ENCODE data around the gene SPEF2.

The SPEF2 gene

GRCh38 chr5:35741971-35742370 lies 124.3 kb downstream of the SPEF2 start:
- TF ChIP-seq CTCF (IDR thresholded peaks at IDR 0.05; ENCODE audit: insufficient read depth, low read length, missing control alignments): no peak
- DNase-seq (ENCODE audit: low read depth, low spot score): no peak
- CTCF ChIA-PET: no interaction called here
- POLR2A ChIA-PET: no interaction called here
- H3K4me3 ChIP-seq (ENCODE audit: low read depth, low read length): no peak overlapping the region

- no peak for DNase-seq (ENCODE audit: low read depth, low spot score)
- TF ChIP-seq CTCF (IDR thresholded peaks at IDR 0.05; ENCODE audit: insufficient read depth, low read length, missing control alignments): no peak
- ChIA-PET CTCF (interaction anchor here (1.5 kb wide), 1 partner anchor 33 kb away, joined by 6 read pairs; no protein-coding TSS in a partner anchor), POLR2A (no interaction called here)
- H3K4me3 ChIP-seq (ENCODE audit: low read depth, low read length): no peak overlapping the region
Observed at GRCh38 chr5:35743644-35744043, 126.0 kb downstream of the SPEF2 start.

GRCh38 chr5:35745193-35745592 lies 127.5 kb downstream of the SPEF2 start:
- H3K4me3 ChIP-seq (ENCODE audit: low read depth, low read length): no peak overlapping the region
- no peak for TF ChIP-seq CTCF (IDR thresholded peaks at IDR 0.05; ENCODE audit: insufficient read depth, low read length, missing control alignments)
- ChIA-PET CTCF (interaction anchor here (1.2 kb wide), 1 partner anchor 31 kb away, joined by 3 read pairs; no protein-coding TSS in a partner anchor), POLR2A (no interaction called here)
- DNase-seq (ENCODE audit: low read depth, low spot score): no peak

- DNase-seq (ENCODE audit: low read depth, low spot score): no peak
- ChIA-PET CTCF (interaction anchor here (1.2 kb wide), 1 partner anchor 31 kb away, joined by 3 read pairs; no protein-coding TSS in a partner anchor), POLR2A (no interaction called here)
- no peak overlapping the region for H3K4me3 ChIP-seq (ENCODE audit: low read depth, low read length)
- no peak for TF ChIP-seq CTCF (IDR thresholded peaks at IDR 0.05; ENCODE audit: insufficient read depth, low read length, missing control alignments)
Observed at GRCh38 chr5:35745660-35746059, 128.0 kb downstream of the SPEF2 start.

- POLR2A ChIA-PET: no interaction called here
- no peak for TF ChIP-seq CTCF (IDR thresholded peaks at IDR 0.05; ENCODE audit: insufficient read depth, low read length, missing control alignments)
- no peak overlapping the region for H3K4me3 ChIP-seq (ENCODE audit: low read depth, low read length)
- CTCF ChIA-PET: no interaction called here
- no peak for DNase-seq (ENCODE audit: low read depth, low spot score)
Observed at GRCh38 chr5:35752012-35752411, 134.3 kb downstream of the SPEF2 start.

- DNase-seq (ENCODE audit: low read depth, low spot score): no peak
- ChIA-PET CTCF (interaction anchor here (0.9 to 1.2 kb wide), 2 partner anchors 27 to 102 kb away, joined by 3 to 4 read pairs; no protein-coding TSS in a partner anchor), POLR2A (no interaction called here)
- no peak overlapping the region for H3K4me3 ChIP-seq (ENCODE audit: low read depth, low read length)
- TF ChIP-seq CTCF (IDR thresholded peaks at IDR 0.05; ENCODE audit: insufficient read depth, low read length, missing control alignments): no peak
Observed at GRCh38 chr5:35753500-35753899, 135.8 kb downstream of the SPEF2 start.
